OCI-M1 (cell line): ENCODE data around the gene ICAM4.
"Not testable (repeated sequence)": the region's sequence is repeated elsewhere in the genome, so short reads cannot be mapped to it uniquely, and the experiment has no call there.

Source experiments
- DNase-seq: peaks from one replicate; lab custom pipeline; 2025; lab: John Stamatoyannopoulos, UW

The ICAM4 gene

GRCh38 chr19:10269333-10270179 is 17.2 kb upstream of the ICAM4 start:
- DNase-seq = peak; percentile 98

- DNase-seq = peak; percentile 95
These were observed 16.6 kb upstream of the ICAM4 start for GRCh38 chr19:10270180-10270615.

- peak; percentile 97 for DNase-seq
These were observed 15.9 kb upstream of the ICAM4 start, which contains the start of gene ICAM1 for GRCh38 chr19:10270616-10271394. ICAM1 (plus strand) TSS chr19:10271120; CDS start chr19:10271160, 40 bp downstream.

GRCh38 chr19:10271543-10272086 is 15.1 kb upstream of the ICAM4 start:
- peak; percentile 80 for DNase-seq

- no peak for DNase-seq
These were observed 12.2 kb upstream of the ICAM4 start for GRCh38 chr19:10274589-10274988.

GRCh38 chr19:10277795-10278589 is 8.8 kb upstream of the ICAM4 start:
- DNase-seq = no peak

GRCh38 chr19:10278935-10279334 is 7.8 kb upstream of the ICAM4 start:
- DNase-seq = no peak

- no peak for DNase-seq
These were observed 6.9 kb upstream of the ICAM4 start for GRCh38 chr19:10279737-10280442.

GRCh38 chr19:10282043-10282442 is 4.7 kb upstream of the ICAM4 start:
- not testable (repeated sequence) for DNase-seq

- DNase-seq = no peak
These were observed 3.3 kb upstream of the ICAM4 start for GRCh38 chr19:10283301-10284064.

- no peak for DNase-seq
These were observed 2.4 kb upstream of the ICAM4 start for GRCh38 chr19:10284065-10284959.

- DNase-seq = no peak
These were observed 1.8 kb upstream of the ICAM4 start for GRCh38 chr19:10284960-10285278.

- no peak for DNase-seq
These were observed 1.4 kb upstream of the ICAM4 start for GRCh38 chr19:10285393-10285792.

- peak; percentile 100 for DNase-seq
These were observed 2.0 kb downstream of the ICAM4 start for GRCh38 chr19:10288662-10289166.

- DNase-seq = peak; percentile 100
These were observed 2.5 kb downstream of the ICAM4 start for GRCh38 chr19:10289167-10289835.

- peak; percentile 97 for DNase-seq
These were observed 3.1 kb downstream of the ICAM4 start, which contains the start of gene ICAM5 for GRCh38 chr19:10289836-10290356. ICAM5 (plus strand) TSS chr19:10289952; CDS start chr19:10290044, 92 bp downstream.

GRCh38 chr19:10290357-10290875 is 3.7 kb downstream of the ICAM4 start:
- DNase-seq = peak; percentile 92
